Urothelium cell line (cell line): ENCODE results near the gene CAPNS1.
"Not testable (repeated sequence)": the region's sequence is repeated elsewhere in the genome, so short reads cannot be mapped to it uniquely, and the experiment has no call there.

Source experiments
- DNase-seq: peaks from one replicate; pipeline ENCODE4 v3.0.0; 2011; ENCODE audit warnings: low spot score, mixed read lengths
- FAIRE-seq: peaks from 2 replicates; lab custom pipeline; 2011; peaks lifted over from hg19 to GRCh38; lab: Jason Lieb, UNC

CAPNS1 gene

DNA sequence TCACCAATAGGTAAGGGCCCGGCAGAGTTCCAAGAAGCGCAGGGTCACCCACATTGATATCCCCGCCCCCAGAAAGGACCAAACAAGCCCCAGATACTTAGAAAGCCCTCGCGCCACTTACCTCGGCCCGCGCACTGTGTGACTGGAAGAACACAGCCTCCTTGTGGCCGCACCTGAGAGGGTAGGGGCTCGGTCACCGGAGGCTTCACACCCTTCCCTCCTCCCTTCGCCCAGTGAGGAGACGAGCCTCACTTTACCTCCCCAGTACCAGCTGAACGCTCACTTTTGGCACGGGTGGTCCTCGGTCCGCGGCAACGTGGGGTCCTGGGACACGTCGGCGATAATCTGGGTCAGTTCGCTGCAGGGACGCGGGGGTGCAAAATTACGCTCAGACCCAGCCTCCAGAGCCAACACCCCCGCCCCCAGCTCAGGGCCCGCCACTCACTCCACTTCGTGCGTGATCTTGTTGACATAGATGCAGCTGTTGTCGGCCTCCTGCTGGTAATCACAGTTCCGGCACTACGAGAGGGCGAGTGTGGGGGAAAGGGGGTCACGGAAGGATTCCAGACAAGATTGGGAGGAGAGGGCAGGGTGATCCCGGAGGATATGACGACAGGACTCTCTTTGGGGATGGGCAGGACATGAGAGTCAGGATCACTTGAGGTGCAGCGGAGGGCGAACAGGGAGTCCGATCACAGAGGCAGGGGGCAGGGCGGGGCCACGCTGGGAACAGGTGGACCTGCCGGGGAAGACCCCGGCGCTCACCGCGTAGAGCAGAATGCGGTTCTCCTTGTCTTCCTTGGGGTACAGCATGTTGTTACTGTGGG is 25.8 kb upstream of the CAPNS1 start:
- DNase-seq = no peak
- no peak for FAIRE-seq

DNA sequence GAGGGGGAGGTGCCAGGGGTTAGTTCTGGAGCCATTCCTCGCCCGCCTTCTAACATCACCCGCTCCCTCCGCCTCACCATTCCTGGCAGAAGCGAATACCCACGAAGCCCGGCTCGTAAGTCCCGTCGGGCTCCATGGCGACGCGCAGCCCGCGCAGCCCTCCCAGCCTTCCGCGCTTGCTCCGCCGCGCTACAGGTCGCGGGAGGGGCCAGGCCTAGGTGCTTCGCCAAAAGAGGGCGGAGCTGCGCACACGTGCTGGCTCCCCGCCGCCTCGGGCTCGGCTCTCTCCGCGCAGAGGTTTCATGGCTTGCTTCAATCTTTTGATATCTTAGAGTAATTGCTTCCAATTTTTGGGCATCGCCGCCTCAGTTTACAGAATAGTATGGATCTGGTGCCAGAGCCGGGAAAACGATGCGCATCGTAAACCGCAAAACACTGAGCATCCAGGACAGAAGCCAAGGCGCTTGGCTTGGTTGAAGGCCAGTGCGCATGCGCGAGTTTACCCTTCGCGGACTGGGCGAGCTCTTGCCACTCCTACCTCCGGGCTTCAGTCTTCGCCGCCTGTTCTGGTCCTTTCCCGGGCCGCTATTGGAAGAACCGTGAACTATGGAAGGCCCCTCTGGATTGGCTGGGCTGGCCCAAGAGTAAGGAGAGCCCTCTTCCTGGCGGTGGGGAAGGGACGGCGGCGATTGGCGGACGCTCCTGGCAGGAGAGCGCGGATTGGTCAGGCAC is 25.0 kb upstream of the CAPNS1 start, which contains the start of gene POLR2I:
Gene POLR2I (minus strand): TSS at position 155 of the 732 bp plus-strand sequence. CDS start 19 bp downstream, at position 136.
- DNase-seq (peak; percentile 99), FAIRE-seq (peak; percentile 91)

DNA sequence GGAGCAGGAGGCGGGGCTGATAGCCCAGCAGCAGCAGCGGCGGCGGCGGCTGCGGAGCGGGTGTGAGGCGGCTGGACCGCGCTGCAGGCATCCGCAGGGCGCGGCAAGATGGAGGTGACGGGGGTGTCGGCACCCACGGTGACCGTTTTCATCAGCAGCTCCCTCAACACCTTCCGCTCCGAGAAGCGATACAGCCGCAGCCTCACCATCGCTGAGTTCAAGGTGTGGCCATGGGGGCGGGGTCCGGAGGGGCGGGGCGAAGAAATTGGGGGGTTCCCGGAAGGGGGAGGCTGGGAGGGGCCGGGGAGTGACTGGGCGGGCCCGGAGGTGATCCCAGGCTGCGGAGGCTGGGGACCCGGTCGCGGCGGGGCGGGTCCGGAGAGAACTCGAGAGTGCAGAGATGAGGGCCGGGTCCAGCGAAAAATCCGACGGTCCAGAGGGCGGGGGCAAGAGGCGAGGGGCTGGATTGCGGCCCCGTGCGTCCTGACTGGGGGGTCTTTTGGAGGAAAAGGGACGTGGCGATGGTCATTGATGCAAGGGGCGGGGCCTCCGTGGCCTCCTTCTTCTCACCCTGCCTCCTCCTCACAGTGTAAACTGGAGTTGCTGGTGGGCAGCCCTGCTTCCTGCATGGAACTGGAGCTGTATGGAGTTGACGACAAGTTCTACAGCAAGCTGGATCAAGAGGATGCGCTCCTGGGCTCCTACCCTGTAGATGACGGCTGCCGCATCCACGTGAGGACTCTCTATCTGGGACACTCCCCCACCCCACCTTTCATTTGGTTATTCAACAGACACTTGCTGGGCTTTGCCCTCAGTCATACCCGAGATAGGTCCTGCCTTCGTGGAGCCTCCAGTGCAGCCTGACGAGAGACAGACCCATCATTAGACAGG is 24.2 kb upstream of the CAPNS1 start, which contains the start of gene TBCB:
Gene TBCB (plus strand): TSS at position 16 of the 891 bp plus-strand sequence. CDS start 93 bp downstream, at position 109.
- peak; percentile 75 for DNase-seq
- FAIRE-seq = no peak

DNA sequence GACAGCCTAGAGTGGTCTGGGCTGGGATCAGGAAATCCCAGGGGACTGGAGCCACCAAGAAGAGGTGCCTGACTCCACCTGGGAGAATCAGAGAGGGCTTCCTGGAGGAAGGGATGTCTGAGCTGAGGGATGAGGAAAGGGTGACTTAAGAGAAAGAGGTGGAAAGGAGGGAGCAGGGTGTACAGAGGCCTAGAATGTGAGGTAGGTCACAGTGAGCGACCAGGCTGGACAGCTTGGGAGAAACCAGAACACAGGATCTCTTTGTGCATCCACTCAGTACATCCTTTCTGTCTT is 23.6 kb upstream of the CAPNS1 start:
- DNase-seq = no peak
- FAIRE-seq = no peak

DNA sequence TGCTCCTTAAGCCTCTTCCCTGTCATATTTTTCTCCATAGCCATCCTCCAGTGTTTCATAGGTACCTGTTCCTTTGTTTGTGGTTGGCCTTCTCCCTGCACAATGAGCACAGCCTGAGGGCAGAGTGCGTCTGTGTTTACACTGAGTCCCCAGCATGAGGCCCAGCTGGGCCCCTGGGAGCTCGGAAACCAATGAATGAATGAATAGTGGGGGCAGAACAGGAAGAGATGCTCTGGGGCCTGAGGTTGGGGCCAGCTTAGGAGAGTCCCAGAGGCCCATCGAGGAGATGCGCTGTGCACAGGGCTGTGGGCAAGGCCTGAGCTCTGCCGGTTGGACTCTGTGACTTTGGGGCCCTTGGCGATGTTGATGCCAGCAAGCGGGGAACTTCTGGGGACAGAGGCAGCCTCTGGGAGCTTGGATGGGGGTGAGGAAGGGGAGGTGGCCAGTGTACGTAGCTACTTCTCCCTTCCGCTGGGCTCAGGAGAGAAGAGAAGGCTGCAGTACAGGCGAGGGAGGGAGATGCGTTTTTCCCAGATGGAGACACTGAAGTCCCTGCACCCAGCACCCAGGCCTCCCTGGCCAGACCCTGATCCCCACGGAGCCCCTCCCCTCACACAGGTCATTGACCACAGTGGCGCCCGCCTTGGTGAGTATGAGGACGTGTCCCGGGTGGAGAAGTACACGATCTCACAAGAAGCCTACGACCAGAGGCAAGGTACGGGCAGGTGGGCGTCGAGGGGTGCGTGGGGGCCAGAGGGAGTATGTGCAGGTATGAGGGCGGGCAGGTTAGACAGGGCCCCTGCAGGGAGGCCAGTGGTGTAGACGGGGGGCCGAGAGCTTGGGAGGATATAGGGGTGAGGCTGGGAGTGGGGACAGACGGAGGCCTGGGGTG is 19.5 kb upstream of the CAPNS1 start:
- DNase-seq (no peak), FAIRE-seq (no peak)

DNA sequence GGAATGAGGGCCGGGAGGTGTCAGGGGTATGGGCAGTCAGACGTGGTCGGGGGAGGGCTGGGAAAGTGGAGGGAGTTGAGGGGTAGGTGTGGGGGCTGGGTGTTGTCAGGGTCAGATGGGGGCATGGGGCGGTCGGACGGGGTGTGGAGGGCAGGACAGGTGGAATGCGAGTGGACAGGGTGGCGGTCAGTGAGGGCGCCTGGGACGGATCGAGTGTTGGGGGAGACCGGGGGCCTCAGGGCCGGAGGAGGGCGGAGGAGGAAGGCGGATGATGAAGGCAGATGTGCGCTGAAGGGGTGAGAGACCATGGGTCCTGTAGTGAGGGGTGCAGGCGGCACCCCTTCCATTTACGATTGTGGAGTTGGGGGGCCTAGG is 18.9 kb upstream of the CAPNS1 start:
- no peak for DNase-seq
- FAIRE-seq = no peak

DNA sequence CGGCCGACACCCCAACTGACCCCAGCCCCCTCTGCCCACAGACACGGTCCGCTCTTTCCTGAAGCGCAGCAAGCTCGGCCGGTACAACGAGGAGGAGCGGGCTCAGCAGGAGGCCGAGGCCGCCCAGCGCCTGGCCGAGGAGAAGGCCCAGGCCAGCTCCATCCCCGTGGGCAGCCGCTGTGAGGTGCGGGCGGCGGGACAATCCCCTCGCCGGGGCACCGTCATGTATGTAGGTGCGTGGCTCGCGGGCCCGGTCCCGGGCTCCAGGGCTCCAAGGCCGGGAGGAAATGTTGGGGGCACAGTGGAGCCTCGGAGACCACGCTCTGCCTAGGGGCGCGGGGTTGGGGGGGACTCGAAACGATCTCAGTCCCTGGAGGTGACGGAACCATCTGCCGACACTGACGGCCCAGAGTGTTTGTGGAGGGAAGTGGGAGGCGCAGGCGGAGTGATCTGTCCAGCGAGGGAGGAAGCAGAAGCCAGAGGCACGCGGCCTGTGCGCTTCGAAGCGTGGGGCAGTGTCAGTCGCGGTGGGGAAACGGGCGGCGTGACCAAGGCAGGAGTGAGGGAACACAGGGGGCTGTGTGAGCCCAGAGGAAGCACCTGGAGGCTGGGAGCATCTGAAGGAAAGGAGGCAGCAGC is 18.3 kb upstream of the CAPNS1 start:
- DNase-seq (no peak), FAIRE-seq (no peak)

DNA sequence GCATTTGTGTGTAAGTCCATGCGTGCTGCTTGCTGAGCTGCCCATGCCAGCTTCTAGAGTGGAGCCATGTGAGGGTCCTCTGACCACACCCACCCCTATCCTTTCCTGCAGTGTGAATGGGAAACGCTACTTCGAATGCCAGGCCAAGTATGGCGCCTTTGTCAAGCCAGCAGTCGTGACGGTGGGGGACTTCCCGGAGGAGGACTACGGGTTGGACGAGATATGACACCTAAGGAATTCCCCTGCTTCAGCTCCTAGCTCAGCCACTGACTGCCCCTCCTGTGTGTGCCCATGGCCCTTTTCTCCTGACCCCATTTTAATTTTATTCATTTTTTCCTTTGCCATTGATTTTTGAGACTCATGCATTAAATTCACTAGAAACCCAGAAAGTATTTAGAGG is 14.3 kb upstream of the CAPNS1 start:
- FAIRE-seq = no peak

DNA sequence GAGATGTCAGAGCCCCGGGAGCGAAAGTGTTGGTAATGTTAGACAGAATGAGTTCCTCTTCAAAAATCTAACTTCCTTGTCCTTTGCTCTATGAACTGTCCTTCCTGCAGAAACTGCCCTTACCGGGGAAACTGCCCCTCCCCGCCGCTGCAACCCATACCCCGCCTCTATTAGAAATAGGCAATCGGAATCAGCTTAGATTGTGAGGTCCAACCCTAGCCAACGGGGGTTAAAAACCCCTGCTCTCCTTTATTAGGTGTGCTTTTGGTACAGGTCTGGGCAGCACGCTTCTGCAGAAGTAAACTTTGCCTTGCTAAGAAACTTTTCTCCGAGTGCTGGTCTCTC is 11.5 kb upstream of the CAPNS1 start:
- no peak for DNase-seq
- no peak for FAIRE-seq

More for the DNA sequence above, 14.3 kb upstream of the CAPNS1 start:
- DNase-seq = no peak

DNA sequence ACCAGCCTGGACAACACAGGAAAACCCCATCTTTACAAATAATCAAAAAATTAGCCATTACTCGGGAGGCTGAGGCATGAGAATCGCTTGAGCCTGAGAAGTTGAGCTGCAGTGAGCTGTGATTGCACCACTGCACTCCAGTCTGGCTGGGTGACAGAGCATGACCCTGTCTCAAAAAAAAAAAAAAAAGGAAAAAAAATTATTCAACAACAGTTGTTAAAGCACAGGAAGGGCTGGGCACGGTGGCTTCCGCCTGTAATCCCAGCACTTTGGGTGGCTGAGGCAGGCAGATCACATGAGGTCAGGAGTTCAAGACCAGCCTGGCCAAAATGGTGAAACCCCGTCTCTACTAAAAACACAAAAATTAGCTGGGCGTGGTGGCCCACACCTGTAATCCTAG is 8.6 kb upstream of the CAPNS1 start:
- not testable (repeated sequence) for DNase-seq, FAIRE-seq

DNA sequence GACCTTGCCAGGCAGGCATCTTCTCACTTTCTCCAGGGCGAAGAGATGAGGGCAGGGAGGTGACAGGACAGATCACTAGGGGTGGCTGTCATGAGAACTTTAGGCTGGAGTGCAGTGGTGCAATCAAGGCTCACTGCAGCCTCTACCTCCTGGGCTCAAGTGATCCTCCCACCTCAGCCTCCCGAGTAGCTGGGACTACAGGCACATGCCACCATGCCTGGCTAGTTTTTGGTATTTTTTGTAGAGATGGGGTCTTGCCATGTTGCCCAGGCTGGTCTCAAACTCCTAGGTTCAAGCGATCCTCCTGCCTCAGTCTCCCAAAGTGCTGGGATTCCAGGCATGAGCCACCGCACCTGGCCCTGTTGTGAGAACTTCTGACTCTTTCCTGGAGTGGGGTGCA is 5.0 kb upstream of the CAPNS1 start:
- not testable (repeated sequence) for DNase-seq, FAIRE-seq

DNA sequence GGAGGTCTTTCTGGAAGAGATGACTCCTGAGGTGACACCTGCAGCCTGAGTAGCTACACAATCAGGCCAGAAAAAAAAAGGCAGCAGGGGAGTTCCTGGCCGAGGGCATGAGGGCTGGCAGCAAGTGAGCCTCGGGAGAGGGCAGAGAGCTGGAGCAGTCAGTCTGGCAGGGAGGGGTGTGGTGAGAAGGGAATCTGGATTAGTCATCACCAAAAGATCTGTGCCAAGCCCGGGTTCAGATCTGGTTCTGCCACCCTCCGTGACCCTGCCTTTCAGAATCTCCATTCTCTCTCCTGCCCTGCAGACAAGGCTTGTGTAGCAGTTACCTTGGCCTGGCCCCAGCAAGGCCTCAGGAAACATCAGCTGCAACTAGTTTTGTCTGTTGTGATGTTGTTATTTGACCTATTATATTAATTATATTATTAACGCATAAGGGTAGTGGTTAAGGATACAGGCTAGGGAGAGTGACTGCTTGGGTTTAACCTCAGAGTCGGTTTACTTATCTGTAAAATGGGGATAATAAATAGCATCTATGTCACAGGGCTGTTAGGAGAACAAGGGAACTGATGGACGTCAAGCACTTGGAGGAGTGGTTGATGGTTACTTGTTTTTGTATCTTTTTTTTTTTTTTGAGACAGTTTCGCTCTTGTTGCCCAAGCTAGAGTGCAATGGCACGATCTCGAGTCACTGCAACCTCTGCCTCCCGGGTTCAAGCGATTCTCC is 2.7 kb upstream of the CAPNS1 start:
- peak; percentile 85 for DNase-seq
- no peak for FAIRE-seq

DNA sequence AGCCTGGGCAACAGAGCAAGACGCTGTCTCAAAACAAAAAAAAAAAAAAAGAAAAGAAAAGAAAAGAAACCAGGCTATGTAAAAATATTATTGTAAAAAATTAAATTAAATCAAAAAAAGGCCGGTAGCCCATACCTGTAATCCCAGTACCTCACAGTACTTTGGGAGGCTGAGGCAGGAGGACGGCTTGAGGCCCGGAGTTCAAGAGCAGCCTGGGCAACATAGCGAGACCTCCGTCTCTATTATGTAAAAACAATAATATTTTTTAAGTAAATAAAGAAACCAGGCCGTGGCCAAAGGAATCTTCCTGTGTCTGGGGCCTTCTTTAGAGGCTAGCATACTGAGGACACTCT is 770 bp upstream of the CAPNS1 start:
- FAIRE-seq (no peak), DNase-seq (no peak)

DNA sequence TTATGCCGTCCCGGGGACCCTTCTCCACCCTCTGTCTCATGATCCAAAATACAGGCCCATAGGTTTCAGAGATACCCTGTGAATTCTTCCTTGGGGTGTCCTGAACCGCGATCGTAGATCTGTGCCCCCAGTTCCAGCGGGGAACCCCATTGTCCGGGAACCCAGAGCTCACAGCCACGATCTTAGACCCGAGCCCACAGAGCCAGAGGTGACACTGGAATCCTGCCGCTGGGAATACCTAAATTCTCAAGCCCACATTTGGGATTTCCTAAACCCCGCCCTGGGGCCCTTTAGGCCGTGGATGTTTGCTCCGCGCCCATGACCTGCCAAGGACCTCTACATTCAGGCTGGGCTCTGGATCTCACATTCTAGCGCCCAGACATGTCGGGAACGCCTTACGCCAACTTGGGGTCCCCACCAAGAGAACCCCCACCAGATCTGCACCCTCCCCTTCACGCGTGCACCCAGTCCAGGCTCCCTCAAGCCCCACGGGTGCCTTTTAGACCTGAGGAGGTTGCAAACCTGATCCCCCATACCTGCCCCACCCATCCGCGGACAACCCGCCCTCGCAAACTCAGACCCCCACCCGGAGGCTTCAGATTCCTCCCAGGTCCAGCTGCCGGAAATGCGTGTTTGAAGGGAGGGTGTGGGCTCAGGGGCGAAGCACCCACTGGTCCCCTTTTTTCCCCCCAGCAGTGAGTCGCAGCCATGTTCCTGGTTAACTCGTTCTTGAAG is 605 bp downstream of the CAPNS1 start:
- DNase-seq (peak; percentile 70), FAIRE-seq (no peak)

DNA sequence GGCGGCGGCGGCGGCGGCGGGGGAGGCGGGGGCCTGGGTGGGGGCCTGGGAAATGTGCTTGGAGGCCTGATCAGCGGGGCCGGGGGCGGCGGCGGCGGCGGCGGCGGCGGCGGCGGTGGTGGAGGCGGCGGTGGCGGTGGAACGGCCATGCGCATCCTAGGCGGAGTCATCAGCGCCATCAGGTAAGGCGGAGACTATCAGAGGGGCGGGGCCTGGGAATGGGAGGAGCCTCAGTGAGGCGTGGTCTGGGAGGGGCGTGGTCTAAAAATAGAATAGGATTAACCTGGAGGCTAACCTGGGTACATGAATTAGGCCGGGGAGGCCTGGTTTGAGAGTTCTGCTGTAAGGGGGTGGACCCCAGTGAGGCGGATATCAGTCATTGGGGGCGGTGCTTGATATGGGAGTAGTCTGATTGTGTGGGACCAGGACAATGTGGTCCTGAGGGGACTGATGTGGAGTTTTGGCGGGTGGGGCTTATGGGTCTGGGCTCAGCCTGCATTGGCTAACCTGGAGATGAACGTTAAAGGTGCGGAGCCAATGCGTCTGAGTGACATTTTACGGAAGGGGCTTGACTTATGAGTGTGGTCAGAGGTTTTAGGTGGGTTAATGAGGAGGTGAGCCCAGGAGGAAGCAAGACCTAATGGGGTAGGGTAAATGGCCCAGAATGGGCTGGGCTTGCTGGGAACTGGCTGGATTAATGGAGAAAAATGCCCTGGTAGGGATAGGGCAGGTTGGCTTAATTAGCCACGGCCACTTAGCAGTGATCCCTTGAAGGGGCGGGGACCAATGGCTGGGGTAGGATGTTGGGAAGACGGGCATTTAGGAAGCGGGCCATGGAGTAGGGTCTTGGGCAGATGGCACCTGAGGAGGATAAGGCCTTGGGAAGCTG is 1.4 kb downstream of the CAPNS1 start:
- FAIRE-seq = no peak
- DNase-seq = peak; percentile 88

DNA sequence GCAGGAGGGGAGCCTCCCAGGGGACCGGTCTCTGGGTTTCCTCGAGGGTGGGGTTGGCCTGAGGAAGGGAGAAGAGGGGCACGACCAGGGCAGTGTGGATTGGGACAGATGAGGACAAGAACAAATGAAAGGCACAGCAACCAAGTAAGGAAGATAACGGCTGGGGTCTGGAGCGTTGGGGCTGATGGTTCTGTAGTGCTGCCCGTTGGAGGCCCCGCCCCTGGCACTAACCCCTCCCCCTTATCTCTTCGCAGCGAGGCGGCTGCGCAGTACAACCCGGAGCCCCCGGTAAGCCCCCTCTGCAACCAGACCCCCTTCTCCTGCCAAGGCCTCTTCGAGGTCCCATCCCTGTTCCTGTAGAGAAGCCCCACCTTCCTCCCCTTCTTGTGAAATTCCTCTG is 2.2 kb downstream of the CAPNS1 start:
- DNase-seq = no peak
- FAIRE-seq = no peak

DNA sequence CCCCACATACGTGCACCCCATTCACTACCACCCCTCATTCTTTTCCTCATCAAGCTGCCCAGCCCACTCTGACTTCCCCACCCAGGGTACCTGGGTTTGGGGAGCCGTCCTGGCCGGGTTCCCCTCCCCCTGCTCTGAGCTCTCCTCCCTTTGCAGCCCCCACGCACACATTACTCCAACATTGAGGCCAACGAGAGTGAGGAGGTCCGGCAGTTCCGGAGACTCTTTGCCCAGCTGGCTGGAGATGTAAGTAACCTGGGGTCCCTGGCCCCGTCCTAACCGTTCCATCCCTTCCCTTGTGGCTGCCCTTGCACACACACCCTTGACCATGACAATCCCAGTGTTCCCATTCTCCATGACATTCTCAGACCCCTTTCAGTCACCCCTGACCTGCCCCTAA is 2.6 kb downstream of the CAPNS1 start:
- FAIRE-seq (no peak), DNase-seq (no peak)

DNA sequence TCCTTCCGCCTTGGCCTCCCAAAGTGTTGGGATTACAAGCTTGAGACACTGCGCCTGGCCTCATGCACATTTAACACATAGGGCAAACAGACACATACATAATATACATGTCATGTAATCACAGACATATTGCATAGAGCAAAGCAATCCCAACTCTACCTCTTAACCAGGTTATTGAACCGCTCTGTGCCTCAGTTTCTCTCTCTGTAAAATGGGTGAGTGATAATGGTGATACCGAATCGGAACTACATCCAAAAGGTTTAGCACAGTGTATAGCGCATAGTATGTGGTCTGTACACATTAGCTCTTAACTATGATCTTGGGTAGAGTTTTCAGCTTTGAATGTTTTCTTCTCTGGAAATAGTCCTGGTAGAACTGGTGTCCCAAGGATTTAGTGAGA is 4.8 kb downstream of the CAPNS1 start:
- FAIRE-seq = no peak
- DNase-seq = no peak
